SKM-1 (cell line): ENCODE data around the gene B3GNT4.
"Not testable (repeated sequence)": the region's sequence is repeated elsewhere in the genome, so short reads cannot be mapped to it uniquely, and the experiment has no call there.

ENCODE experiments used
- DNase-seq: peaks from one replicate; lab custom pipeline; 2025; ENCODE audit not compliant: unreplicated experiment; lab: John Stamatoyannopoulos, UW

The B3GNT4 gene

GRCh38 chr12:122187466-122187865, 16.0 kb upstream of the B3GNT4 start:
- DNase-seq = no peak

- no peak for DNase-seq
These were observed 13.7 kb upstream of the B3GNT4 start for GRCh38 chr12:122189626-122190475.

DNA sequence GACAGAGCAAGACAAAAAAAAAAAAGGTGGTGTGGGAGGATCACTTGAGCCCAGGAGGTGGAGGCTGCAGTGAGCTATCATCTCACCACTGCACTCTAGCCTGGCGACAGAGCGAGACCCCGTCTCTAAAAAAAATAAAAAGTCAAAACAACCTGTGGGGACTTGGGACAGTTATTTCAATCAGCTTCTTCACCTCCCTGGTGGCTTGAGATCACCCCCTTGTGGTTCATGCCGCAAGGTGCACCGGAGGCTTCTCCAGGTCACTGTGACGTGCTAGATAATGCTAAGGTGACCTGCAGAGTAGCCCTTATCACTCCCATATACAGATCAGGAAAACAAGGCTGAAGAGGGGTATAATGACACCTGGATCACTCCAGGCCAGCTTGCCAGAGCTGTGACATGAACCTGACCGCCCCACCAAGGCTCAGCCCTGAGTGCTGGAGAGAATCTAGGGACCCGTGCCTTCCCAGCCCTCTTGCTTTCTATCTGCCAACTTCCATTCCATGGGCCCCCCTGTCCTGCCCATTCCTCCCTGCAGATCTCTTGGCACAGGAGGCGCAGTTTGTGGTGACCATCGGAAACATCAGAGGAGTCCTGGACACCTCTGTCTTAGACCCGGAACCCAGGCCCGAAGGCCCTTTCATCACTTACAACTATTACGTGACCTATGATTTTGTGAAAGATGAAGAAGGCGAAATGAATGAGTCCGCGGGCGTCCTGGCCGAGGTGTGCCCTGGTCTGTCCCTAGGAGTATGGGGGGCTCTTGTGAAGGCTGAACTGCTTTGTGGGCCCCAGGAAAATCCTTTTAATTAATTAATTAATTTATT, 12.5 kb upstream of the B3GNT4 start:
- no peak for DNase-seq

GRCh38 chr12:122192441-122192840, 11.1 kb upstream of the B3GNT4 start:
- no peak for DNase-seq

GRCh38 chr12:122194804-122195203, 8.7 kb upstream of the B3GNT4 start:
- DNase-seq = no peak

GRCh38 chr12:122195405-122195804, 8.1 kb upstream of the B3GNT4 start:
- DNase-seq = no peak

- DNase-seq = no peak
These were observed 5.9 kb upstream of the B3GNT4 start for GRCh38 chr12:122197612-122197966.

- DNase-seq = no peak
These were observed 3.8 kb upstream of the B3GNT4 start for GRCh38 chr12:122199484-122200355.

GRCh38 chr12:122200541-122201175, 2.9 kb upstream of the B3GNT4 start:
- DNase-seq = no peak

DNA sequence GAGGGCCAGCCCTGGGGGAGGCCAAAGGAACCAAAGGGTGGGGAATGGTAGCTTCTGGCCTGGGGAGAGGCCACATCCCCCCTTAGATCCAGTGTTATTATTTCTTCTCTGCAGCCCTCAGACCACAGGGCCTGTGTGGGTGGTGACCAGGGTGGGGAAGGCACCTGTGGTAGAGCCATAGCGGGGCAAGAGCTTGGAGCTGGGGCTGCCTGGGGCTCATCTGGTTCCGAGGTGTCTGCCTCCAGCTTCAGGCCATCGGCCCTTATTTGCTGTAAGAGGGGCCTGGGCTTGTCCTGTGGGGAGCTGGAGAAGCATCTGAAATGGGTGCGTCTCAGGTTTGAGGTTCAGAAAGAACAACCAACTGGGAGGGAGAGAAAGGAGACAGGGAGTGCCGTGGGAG, 2.1 kb upstream of the B3GNT4 start:
- DNase-seq = no peak

DNA sequence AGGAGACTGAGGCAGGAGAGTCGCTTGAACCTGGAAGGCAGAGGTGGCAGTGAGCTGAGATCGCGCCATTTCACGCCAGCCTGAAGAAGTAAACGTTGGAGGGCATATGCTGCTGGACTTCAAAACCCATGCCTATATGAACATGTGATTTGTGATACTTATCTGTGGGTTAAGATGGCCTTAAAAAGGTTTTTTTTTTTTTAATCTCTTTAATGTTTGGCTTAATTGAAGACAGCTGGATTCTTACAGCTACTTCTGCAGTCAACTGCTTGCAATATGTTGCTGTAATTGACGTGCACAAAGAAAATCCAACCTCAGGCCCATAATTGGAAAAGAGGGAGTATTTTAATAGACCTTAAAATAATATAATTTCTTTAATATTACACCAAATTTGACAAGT, 1.5 kb upstream of the B3GNT4 start:
- no peak for DNase-seq

DNA sequence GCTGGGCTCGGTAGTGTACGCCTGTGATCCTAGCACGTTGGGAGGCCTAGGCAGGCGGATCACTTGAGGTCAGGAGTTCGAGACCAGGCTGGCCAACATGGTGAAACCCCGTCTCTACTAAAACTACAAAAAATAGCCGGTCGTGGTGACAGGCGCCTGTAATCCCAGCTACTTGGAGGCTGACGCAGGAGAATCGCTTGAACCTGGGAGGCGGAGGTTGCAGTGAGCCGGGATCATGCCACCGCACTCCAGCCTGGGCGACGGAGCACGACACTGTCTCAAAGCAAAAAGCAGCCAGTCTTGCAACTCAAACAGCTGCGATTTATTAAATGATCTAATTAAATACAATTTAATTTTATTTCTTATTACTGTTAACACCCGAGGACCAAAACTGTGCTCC, 698 bp upstream of the B3GNT4 start:
- not testable (repeated sequence) for DNase-seq

DNA sequence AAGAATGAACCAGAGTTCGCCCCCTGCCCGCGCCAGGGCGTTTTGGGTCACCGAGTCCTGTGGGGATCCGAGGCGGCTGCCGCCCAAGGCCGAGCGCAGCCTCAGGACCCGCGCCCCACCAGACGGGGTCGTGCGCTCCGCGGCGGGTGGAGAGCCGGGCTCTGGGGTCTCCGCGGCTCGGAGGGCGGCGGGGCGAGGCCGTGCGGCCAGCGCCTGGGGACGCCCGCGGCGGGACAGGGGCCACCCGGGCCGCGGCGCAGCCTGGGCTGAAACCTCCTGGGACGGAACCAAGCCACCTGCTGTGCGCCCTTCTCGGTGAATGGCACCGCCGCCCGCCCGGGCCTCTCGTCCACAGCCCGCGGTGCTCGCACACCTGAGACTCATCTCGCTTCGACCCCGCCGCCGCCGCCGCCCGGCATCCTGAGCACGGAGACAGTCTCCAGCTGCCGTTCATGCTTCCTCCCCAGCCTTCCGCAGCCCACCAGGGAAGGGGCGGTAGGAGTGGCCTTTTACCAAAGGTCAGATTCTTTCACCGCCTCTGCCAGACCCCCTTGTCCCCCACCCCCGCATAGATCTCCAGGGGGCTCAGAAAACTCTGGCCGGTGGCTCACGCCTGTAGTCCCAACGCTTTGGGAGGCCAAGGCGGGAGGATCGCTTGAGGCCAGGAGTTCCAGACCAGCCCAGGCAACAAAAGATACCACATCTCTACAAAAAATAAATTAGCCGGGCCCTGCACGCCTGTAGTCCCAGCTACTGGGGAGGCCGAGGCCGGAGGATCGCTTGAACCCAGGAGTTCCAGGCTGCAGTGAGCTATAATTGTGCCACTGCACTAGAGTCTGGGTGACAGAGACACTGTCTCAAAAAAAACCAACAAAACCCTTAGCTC, 901 bp downstream of the B3GNT4 start:
- no peak for DNase-seq

DNA sequence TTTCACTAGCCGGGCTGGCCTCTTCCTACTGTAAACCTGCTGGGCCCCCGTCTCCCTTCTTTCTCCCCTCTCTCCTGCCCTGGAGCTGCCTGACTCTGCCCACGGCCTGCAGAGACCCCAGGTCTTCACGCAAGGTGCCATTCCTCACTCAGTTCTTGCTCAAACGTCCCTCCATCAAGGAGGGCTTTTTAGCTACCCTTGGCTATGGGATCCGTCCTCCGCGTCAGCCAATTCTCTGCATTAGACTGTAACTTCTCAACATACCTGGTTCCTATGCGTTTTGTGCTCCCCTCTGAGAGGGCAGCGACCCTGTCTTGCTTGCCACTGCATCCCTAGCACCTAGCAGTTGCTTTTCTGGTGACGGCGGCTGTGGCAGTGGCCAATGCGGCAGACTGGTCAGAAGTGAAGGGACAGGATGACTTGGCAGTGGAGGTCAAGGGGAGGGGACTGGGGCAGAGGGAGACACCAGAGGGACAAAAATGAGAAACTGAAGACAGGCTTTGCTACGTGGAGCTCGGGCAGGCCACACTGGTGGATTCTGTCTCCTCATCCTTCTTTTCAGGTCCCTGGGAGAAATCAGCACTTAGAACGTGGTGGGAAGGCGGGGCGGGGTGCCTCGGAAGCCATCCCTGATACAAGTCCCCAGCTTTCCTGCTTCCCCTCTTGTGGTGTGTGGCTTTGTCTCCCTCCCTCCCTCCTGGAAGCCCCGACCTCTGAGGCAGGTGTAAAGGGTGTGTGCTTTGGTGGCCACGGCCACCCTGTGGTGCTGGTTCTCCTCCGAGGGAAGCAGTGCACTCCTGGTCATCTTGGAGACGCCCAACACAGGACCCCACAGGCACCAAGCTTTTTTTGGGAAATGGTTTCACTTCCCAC, 1.8 kb downstream of the B3GNT4 start:
- DNase-seq = no peak

DNA sequence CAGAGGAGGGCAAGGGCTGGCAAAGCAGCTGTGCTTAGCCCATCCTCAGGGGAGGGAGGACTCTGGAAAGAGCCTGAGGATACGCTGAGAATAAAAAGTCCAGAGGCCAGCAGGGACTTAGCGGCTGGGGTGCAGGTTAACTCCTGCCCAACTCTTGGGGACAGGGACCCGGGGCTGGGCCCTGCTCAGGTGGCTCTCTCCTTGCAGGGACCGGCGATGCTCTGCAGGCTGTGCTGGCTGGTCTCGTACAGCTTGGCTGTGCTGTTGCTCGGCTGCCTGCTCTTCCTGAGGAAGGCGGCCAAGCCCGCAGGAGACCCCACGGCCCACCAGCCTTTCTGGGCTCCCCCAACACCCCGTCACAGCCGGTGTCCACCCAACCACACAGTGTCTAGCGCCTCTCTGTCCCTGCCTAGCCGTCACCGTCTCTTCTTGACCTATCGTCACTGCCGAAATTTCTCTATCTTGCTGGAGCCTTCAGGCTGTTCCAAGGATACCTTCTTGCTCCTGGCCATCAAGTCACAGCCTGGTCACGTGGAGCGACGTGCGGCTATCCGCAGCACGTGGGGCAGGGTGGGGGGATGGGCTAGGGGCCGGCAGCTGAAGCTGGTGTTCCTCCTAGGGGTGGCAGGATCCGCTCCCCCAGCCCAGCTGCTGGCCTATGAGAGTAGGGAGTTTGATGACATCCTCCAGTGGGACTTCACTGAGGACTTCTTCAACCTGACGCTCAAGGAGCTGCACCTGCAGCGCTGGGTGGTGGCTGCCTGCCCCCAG, 2.8 kb downstream of the B3GNT4 start:
- no peak for DNase-seq

DNA sequence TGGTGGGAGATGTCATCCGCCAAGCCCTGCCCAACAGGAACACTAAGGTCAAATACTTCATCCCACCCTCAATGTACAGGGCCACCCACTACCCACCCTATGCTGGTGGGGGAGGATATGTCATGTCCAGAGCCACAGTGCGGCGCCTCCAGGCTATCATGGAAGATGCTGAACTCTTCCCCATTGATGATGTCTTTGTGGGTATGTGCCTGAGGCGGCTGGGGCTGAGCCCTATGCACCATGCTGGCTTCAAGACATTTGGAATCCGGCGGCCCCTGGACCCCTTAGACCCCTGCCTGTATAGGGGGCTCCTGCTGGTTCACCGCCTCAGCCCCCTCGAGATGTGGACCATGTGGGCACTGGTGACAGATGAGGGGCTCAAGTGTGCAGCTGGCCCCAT, 3.5 kb downstream of the B3GNT4 start:
- DNase-seq = no peak

GRCh38 chr12:122207391-122207790, 3.9 kb downstream of the B3GNT4 start:
- DNase-seq = no peak
